GM12865 (cell line): ENCODE results near the gene FAM47E.

Experiments used
- DNase-seq: peaks from one replicate; pipeline ENCODE4 v3.0.0; 2010; ENCODE audit warnings: low read depth
- H3K4me3 ChIP-seq: 2 replicates; pipeline ENCODE4 v1.5.1; 2011; ENCODE audit warnings: mild to moderate bottlenecking, low read depth, low read length, control low read depth
- CTCF ChIP-seq: IDR thresholded peaks from 2 replicates; pipeline ENCODE4 v1.5.1; 2011; ENCODE audit warnings: low read length, control low read depth, low read depth, inconsistent platforms; ENCODE audit not compliant: insufficient read depth; ENCODE audit errors: missing control alignments

Gene FAM47E

GRCh38 chr4:76214177-76214675 lies 37.3 kb upstream of the FAM47E start:
- no peak for DNase-seq
- peak overlapping the region; percentile 61 for H3K4me3 ChIP-seq
- TF ChIP-seq CTCF: no peak

GRCh38 chr4:76215077-76215476 lies 36.4 kb upstream of the FAM47E start:
- no peak for DNase-seq
- TF ChIP-seq CTCF: no peak
- H3K4me3 ChIP-seq: no peak overlapping the region

GRCh38 chr4:76216524-76216923 lies 35.0 kb upstream of the FAM47E start:
- DNase-seq: no peak
- no peak for TF ChIP-seq CTCF
- H3K4me3 ChIP-seq: no peak overlapping the region

- no peak for TF ChIP-seq CTCF
- no peak overlapping the region for H3K4me3 ChIP-seq
- no peak for DNase-seq
Measured at GRCh38 chr4:76216975-76217814, 34.3 kb upstream of the FAM47E start.

GRCh38 chr4:76219299-76220055 lies 32.0 kb upstream of the FAM47E start:
- H3K4me3 ChIP-seq: no peak overlapping the region
- no peak for DNase-seq
- TF ChIP-seq CTCF: no peak

GRCh38 chr4:76224171-76224570 lies 27.4 kb upstream of the FAM47E start:
- TF ChIP-seq CTCF: no peak
- no peak overlapping the region for H3K4me3 ChIP-seq
- DNase-seq: no peak
